ENCODE measurements around the gene CIDEB. TPM values are rescaled to one million over a fixed set of nuclear protein-coding genes. Genes with fewer than 3 reads are reported as not detected.

The CIDEB gene
- total RNA-seq, 1 experiment from 2014 or later = 9.9 TPM

- H3K36me3 ChIP-seq (ENCODE audit: insufficient read depth, low read length) = no peaks in the 10 kb centered on the region
- H3K9ac ChIP-seq (ENCODE audit: low read length) = peak overlapping the region; percentile 86
- peaks cover 38% of the 10 kb centered on the region for H3K4me1 ChIP-seq (ENCODE audit: low read length)
- H3K27me3 ChIP-seq (ENCODE audit: low read length) = no peaks in the 10 kb centered on the region
- H3K79me2 ChIP-seq (ENCODE audit: low read length) = peaks cover 20% of the 10 kb centered on the region
- H3K9me3 ChIP-seq (ENCODE audit: low read length) = no peaks in the 10 kb centered on the region
- no peak for DNase-seq
- no peaks in the 10 kb centered on the region for H4K20me1 ChIP-seq (ENCODE audit: insufficient read depth, low read depth, low read length)
- H3K27ac ChIP-seq (ENCODE audit: low read length) = no peak overlapping the region
- no peaks in the 10 kb centered on the region for H3K9me2 ChIP-seq (replicated peaks; ENCODE audit: insufficient read depth, low read length)
- H2AFZ ChIP-seq (ENCODE audit: low read length) = no peak overlapping the region
- H3K4me2 ChIP-seq (ENCODE audit: low read depth, low read length, poor library complexity, severe bottlenecking) = peak overlapping the region; percentile 96
- H3K4me3 ChIP-seq (ENCODE audit: low read length) = peak overlapping the region; percentile 80
These were observed 37.8 kb downstream of the CIDEB start for GRCh38 chr14:24269910-24270536.

DNA sequence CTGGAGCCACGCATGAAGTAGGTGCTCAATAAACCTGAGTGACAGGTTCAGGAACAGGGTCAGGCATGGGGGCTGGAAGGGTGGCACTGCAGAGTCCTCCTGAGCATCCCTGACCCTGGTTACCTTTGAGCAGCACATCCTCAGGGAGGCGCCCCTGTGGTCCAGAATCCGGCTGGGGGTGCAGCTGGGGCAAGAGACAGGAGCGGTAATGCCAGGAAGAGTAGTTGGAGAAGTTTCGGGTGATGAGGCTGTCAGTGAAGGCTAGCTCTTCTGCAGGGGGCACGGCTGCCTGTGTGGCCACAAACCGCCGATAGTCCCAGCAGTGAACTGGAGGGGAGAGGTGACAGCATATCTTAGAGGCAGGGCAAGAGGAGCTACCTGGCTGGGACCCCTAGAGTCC lies 38.4 kb downstream of the CIDEB start:
- no peaks in the 10 kb centered on the region for H3K9me3 ChIP-seq (ENCODE audit: low read length)
- H3K4me3 ChIP-seq (ENCODE audit: low read length) = no peak overlapping the region
- no peak overlapping the region for H3K27ac ChIP-seq (ENCODE audit: low read length)
- no peaks in the 10 kb centered on the region for H4K20me1 ChIP-seq (ENCODE audit: insufficient read depth, low read depth, low read length)
- no peak overlapping the region for H2AFZ ChIP-seq (ENCODE audit: low read length)
- no peak overlapping the region for H3K4me2 ChIP-seq (ENCODE audit: low read depth, low read length, poor library complexity, severe bottlenecking)
- H3K4me1 ChIP-seq (ENCODE audit: low read length) = peaks cover 37% of the 10 kb centered on the region
- H3K36me3 ChIP-seq (ENCODE audit: insufficient read depth, low read length) = no peaks in the 10 kb centered on the region
- no peak for DNase-seq
- no peaks in the 10 kb centered on the region for H3K9me2 ChIP-seq (replicated peaks; ENCODE audit: insufficient read depth, low read length)
- peaks cover 20% of the 10 kb centered on the region for H3K79me2 ChIP-seq (ENCODE audit: low read length)
- H3K9ac ChIP-seq (ENCODE audit: low read length) = no peak overlapping the region
- H3K27me3 ChIP-seq (ENCODE audit: low read length) = no peaks in the 10 kb centered on the region

GRCh38 chr14:24268225-24268624 lies 39.6 kb downstream of the CIDEB start:
- no peaks in the 10 kb centered on the region for H3K27me3 ChIP-seq (ENCODE audit: low read length)
- DNase-seq = no peak
- no peak overlapping the region for H3K4me2 ChIP-seq (ENCODE audit: low read depth, low read length, poor library complexity, severe bottlenecking)
- no peaks in the 10 kb centered on the region for H4K20me1 ChIP-seq (ENCODE audit: insufficient read depth, low read depth, low read length)
- peaks cover 20% of the 10 kb centered on the region for H3K79me2 ChIP-seq (ENCODE audit: low read length)
- H3K27ac ChIP-seq (ENCODE audit: low read length) = no peak overlapping the region
- no peaks in the 10 kb centered on the region for H3K9me3 ChIP-seq (ENCODE audit: low read length)
- H3K4me3 ChIP-seq (ENCODE audit: low read length) = no peak overlapping the region
- H3K9ac ChIP-seq (ENCODE audit: low read length) = no peak overlapping the region
- H3K9me2 ChIP-seq (replicated peaks; ENCODE audit: insufficient read depth, low read length) = no peaks in the 10 kb centered on the region
- no peak overlapping the region for H2AFZ ChIP-seq (ENCODE audit: low read length)
- H3K4me1 ChIP-seq (ENCODE audit: low read length) = peaks cover 26% of the 10 kb centered on the region
- no peaks in the 10 kb centered on the region for H3K36me3 ChIP-seq (ENCODE audit: insufficient read depth, low read length)

- no peak overlapping the region for H3K27ac ChIP-seq (ENCODE audit: low read length)
- H3K9me2 ChIP-seq (replicated peaks; ENCODE audit: insufficient read depth, low read length) = no peaks in the 10 kb centered on the region
- peaks cover 19% of the 10 kb centered on the region for H3K4me1 ChIP-seq (ENCODE audit: low read length)
- peaks cover 17% of the 10 kb centered on the region for H3K79me2 ChIP-seq (ENCODE audit: low read length)
- no peak for DNase-seq
- H4K20me1 ChIP-seq (ENCODE audit: insufficient read depth, low read depth, low read length) = no peaks in the 10 kb centered on the region
- H3K4me3 ChIP-seq (ENCODE audit: low read length) = no peak overlapping the region
- no peak overlapping the region for H3K9ac ChIP-seq (ENCODE audit: low read length)
- H3K9me3 ChIP-seq (ENCODE audit: low read length) = no peaks in the 10 kb centered on the region
- H3K4me2 ChIP-seq (ENCODE audit: low read depth, low read length, poor library complexity, severe bottlenecking) = no peak overlapping the region
- no peaks in the 10 kb centered on the region for H3K36me3 ChIP-seq (ENCODE audit: insufficient read depth, low read length)
- no peaks in the 10 kb centered on the region for H3K27me3 ChIP-seq (ENCODE audit: low read length)
- no peak overlapping the region for H2AFZ ChIP-seq (ENCODE audit: low read length)
These were observed 40.3 kb downstream of the CIDEB start for GRCh38 chr14:24267516-24267915.

- peaks cover 8% of the 10 kb centered on the region for H3K79me2 ChIP-seq (ENCODE audit: low read length)
- no peak for DNase-seq
- no peaks in the 10 kb centered on the region for H3K27me3 ChIP-seq (ENCODE audit: low read length)
These were observed 41.2 kb downstream of the CIDEB start for GRCh38 chr14:24266344-24267244.

GRCh38 chr14:24264298-24264697 lies 43.5 kb downstream of the CIDEB start:
- DNase-seq = no peak
- no peak overlapping the region for H3K27ac ChIP-seq (ENCODE audit: low read length)
- no peak overlapping the region for H3K4me3 ChIP-seq (ENCODE audit: low read length)
- H3K79me2 ChIP-seq (ENCODE audit: low read length) = no peaks in the 10 kb centered on the region
- H3K36me3 ChIP-seq (ENCODE audit: insufficient read depth, low read length) = no peaks in the 10 kb centered on the region
- no peaks in the 10 kb centered on the region for H3K9me2 ChIP-seq (replicated peaks; ENCODE audit: insufficient read depth, low read length)
- H3K27me3 ChIP-seq (ENCODE audit: low read length) = no peaks in the 10 kb centered on the region
- no peak overlapping the region for H3K4me2 ChIP-seq (ENCODE audit: low read depth, low read length, poor library complexity, severe bottlenecking)
- no peak overlapping the region for H3K9ac ChIP-seq (ENCODE audit: low read length)
- no peak overlapping the region for H2AFZ ChIP-seq (ENCODE audit: low read length)
- H4K20me1 ChIP-seq (ENCODE audit: insufficient read depth, low read depth, low read length) = no peaks in the 10 kb centered on the region
- H3K4me1 ChIP-seq (ENCODE audit: low read length) = no peaks in the 10 kb centered on the region
- no peaks in the 10 kb centered on the region for H3K9me3 ChIP-seq (ENCODE audit: low read length)

More at GRCh38 chr14:24266344-24267244, 41.2 kb downstream of the CIDEB start:
- Histone ChIP-seq H2AFZ (ENCODE audit: low read length) (no peak overlapping the region), H3K9me3 (ENCODE audit: low read length) (no peaks in the 10 kb centered on the region), H3K9ac (ENCODE audit: low read length) (no peak overlapping the region), H3K27ac (ENCODE audit: low read length) (no peak overlapping the region), H3K36me3 (ENCODE audit: insufficient read depth, low read length) (no peaks in the 10 kb centered on the region), H3K4me1 (ENCODE audit: low read length) (peaks cover 9% of the 10 kb centered on the region), H3K4me3 (ENCODE audit: low read length) (no peak overlapping the region), H3K9me2 (replicated peaks; ENCODE audit: insufficient read depth, low read length) (no peaks in the 10 kb centered on the region), H3K4me2 (ENCODE audit: low read depth, low read length, poor library complexity, severe bottlenecking) (no peak overlapping the region), H4K20me1 (ENCODE audit: insufficient read depth, low read depth, low read length) (no peaks in the 10 kb centered on the region)

GRCh38 chr14:24263848-24264247 lies 43.9 kb downstream of the CIDEB start:
- Histone ChIP-seq H3K27ac (ENCODE audit: low read length) (no peak overlapping the region), H3K4me3 (ENCODE audit: low read length) (no peak overlapping the region), H3K9me3 (ENCODE audit: low read length) (no peaks in the 10 kb centered on the region), H3K4me2 (ENCODE audit: low read depth, low read length, poor library complexity, severe bottlenecking) (no peak overlapping the region), H2AFZ (ENCODE audit: low read length) (no peak overlapping the region), H3K79me2 (ENCODE audit: low read length) (no peaks in the 10 kb centered on the region), H3K27me3 (ENCODE audit: low read length) (no peaks in the 10 kb centered on the region), H4K20me1 (ENCODE audit: insufficient read depth, low read depth, low read length) (no peaks in the 10 kb centered on the region), H3K4me1 (ENCODE audit: low read length) (no peaks in the 10 kb centered on the region), H3K9ac (ENCODE audit: low read length) (no peak overlapping the region), H3K36me3 (ENCODE audit: insufficient read depth, low read length) (no peaks in the 10 kb centered on the region), H3K9me2 (replicated peaks; ENCODE audit: insufficient read depth, low read length) (no peaks in the 10 kb centered on the region)
- no peak for DNase-seq

- no peaks in the 10 kb centered on the region for H3K79me2 ChIP-seq (ENCODE audit: low read length)
- DNase-seq = no peak
- no peak within 1 kb of the TSS for H3K4me3 ChIP-seq (ENCODE audit: low read length)
These were observed 44.7 kb downstream of the CIDEB start, which contains the start of gene TGM1 for GRCh38 chr14:24262821-24263733. TSS of gene TGM1 (minus strand) at chr14:24263177. CDS start at chr14:24262352, 825 bp downstream.

More at GRCh38 chr14:24262821-24263733, 44.7 kb downstream of the CIDEB start, which contains the start of gene TGM1:
- Histone ChIP-seq H3K4me1 (ENCODE audit: low read length) (no peaks in the 10 kb centered on the region), H3K9me3 (ENCODE audit: low read length) (no peaks in the 10 kb centered on the region), H3K27me3 (ENCODE audit: low read length) (no peaks in the 10 kb centered on the region), H4K20me1 (ENCODE audit: insufficient read depth, low read depth, low read length) (no peaks in the 10 kb centered on the region), H3K36me3 (ENCODE audit: insufficient read depth, low read length) (no peaks in the 10 kb centered on the region), H3K4me2 (ENCODE audit: low read depth, low read length, poor library complexity, severe bottlenecking) (no peak within 1 kb of the TSS), H3K9me2 (replicated peaks; ENCODE audit: insufficient read depth, low read length) (no peaks in the 10 kb centered on the region), H3K27ac (ENCODE audit: low read length) (no peak within 1 kb of the TSS), H3K9ac (ENCODE audit: low read length) (no peak within 1 kb of the TSS), H2AFZ (ENCODE audit: low read length) (no peak within 1 kb of the TSS)

Data from Karpas-422 (cell line).